ENCODE measurements around the gene FOXN4.

Gene FOXN4

GRCh38 chr12:109273354-109273753 lies 35.7 kb downstream of the FOXN4 start:
- TF ChIP-seq ZFX (IDR thresholded peaks at IDR 0.05; ENCODE audit: borderline replicate concordance) (no peak), CTCF (IDR thresholded peaks at IDR 0.05) (no peak)
- no peak overlapping the region for H3K27ac ChIP-seq

- no peak overlapping the region for H3K27ac ChIP-seq
- TF ChIP-seq ZFX (IDR thresholded peaks at IDR 0.05; ENCODE audit: borderline replicate concordance): no peak
- no peak for TF ChIP-seq CTCF (IDR thresholded peaks at IDR 0.05)
Observed at GRCh38 chr12:109271418-109271817, 37.7 kb downstream of the FOXN4 start.

GRCh38 chr12:109270494-109270893 lies 38.6 kb downstream of the FOXN4 start:
- no peak for TF ChIP-seq ZFX (IDR thresholded peaks at IDR 0.05; ENCODE audit: borderline replicate concordance)
- TF ChIP-seq CTCF (IDR thresholded peaks at IDR 0.05): no peak
- H3K27ac ChIP-seq: no peak overlapping the region

GRCh38 chr12:109269428-109269827 lies 39.7 kb downstream of the FOXN4 start:
- TF ChIP-seq ZFX (IDR thresholded peaks at IDR 0.05; ENCODE audit: borderline replicate concordance) (no peak), CTCF (IDR thresholded peaks at IDR 0.05) (no peak)
- H3K27ac ChIP-seq: no peak overlapping the region

- TF ChIP-seq CTCF (IDR thresholded peaks at IDR 0.05) (no peak), ZFX (IDR thresholded peaks at IDR 0.05; ENCODE audit: borderline replicate concordance) (no peak)
- H3K27ac ChIP-seq: no peak overlapping the region
Observed at GRCh38 chr12:109268896-109269295, 40.2 kb downstream of the FOXN4 start.

- no peak overlapping the region for H3K27ac ChIP-seq
- no peak for TF ChIP-seq ZFX (IDR thresholded peaks at IDR 0.05; ENCODE audit: borderline replicate concordance)
- no peak for TF ChIP-seq CTCF (IDR thresholded peaks at IDR 0.05)
Observed at GRCh38 chr12:109267361-109267760, 41.7 kb downstream of the FOXN4 start.

- H3K27ac ChIP-seq: no peak overlapping the region
- TF ChIP-seq ZFX (IDR thresholded peaks at IDR 0.05; ENCODE audit: borderline replicate concordance) (no peak), CTCF (IDR thresholded peaks at IDR 0.05) (no peak)
Observed at GRCh38 chr12:109266106-109266879, 42.8 kb downstream of the FOXN4 start.

All from 22Rv1 (cell line).